GM12872 (cell line): ENCODE measurements around the gene METTL26.

ENCODE experiments used
- TF ChIP-seq, protein P1 (sequence below): IDR thresholded peaks from 3 replicates; pipeline ENCODE4 v1.5.1; 2011; ENCODE audit warnings: low read depth, mild to moderate bottlenecking, low read length, moderate library complexity; ENCODE audit not compliant: insufficient read depth

The METTL26 gene

DNA sequence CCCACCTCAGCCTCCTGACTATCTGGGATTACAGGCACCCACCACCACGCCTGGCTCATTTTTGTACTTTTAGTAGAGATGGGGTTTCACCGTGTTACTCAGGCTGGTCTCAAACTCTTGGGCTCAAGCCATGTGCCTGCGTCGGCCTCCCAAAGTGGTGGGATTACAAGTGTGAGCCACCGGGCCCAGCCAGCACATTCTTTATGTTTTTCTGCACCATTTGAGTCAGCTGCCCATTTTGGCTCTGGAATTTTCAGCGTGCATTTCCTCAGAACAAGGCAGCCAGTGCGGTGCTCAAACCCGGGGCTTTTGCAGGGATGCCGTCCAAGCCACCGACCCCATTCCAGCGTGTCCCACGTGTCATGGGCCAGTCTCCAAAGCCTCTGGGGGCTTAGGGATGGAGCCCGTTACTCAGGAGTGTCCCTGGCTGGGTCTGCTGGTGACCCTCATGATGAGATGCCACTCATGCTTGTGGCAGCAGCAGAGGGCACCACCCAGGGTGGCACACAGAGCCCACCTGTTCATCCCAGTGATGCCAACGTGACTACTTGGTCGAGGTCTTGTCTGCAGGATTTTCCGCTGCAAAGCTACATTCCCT is 50.0 kb downstream of the METTL26 start:
- TF ChIP-seq, protein P1, sequence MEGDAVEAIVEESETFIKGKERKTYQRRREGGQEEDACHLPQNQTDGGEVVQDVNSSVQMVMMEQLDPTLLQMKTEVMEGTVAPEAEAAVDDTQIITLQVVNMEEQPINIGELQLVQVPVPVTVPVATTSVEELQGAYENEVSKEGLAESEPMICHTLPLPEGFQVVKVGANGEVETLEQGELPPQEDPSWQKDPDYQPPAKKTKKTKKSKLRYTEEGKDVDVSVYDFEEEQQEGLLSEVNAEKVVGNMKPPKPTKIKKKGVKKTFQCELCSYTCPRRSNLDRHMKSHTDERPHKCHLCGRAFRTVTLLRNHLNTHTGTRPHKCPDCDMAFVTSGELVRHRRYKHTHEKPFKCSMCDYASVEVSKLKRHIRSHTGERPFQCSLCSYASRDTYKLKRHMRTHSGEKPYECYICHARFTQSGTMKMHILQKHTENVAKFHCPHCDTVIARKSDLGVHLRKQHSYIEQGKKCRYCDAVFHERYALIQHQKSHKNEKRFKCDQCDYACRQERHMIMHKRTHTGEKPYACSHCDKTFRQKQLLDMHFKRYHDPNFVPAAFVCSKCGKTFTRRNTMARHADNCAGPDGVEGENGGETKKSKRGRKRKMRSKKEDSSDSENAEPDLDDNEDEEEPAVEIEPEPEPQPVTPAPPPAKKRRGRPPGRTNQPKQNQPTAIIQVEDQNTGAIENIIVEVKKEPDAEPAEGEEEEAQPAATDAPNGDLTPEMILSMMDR = no peak

- TF ChIP-seq, protein P1 = 0 out of 3 replicates have a peak, but pooled peaks have one; percentile 12
Measured at GRCh38 chr16:585351-585750, 50.8 kb downstream of the METTL26 start.
